Endothelial cell of umbilical vein (primary cell): ENCODE data around the gene CNTN6. TPM values are rescaled to one million over a fixed set of nuclear protein-coding genes. Genes with fewer than 3 reads are reported as not detected.

Experiments used
- BruUV-seq: library from RNA; stranded (reverse); fragments of 400-500 nt; replicated peaks from 2 replicates; lab custom pipeline; 2021; lab: Mats Ljungman, UMichigan
- CTCF ChIA-PET: fragments of 300-600, 350-600 bp; sonication (Branson Sonifier 250); formaldehyde crosslinking; loops from one replicate; lab custom pipeline; 2021; ENCODE audit warnings: antibody characterized with exemption, inconsistent platforms; lab: Charles Lee
- POLR2A ChIA-PET: fragments of 300-600, 350-600 bp; sonication (Branson Sonifier 250); formaldehyde crosslinking; loops from one replicate; lab custom pipeline; 2021; ENCODE audit warnings: antibody characterized with exemption, inconsistent platforms; lab: Charles Lee
- DNase-seq: peaks from one replicate; pipeline ENCODE4 v3.0.0-alpha.2; 2011; ENCODE audit warnings: low read depth, low spot score
- FAIRE-seq: peaks from 2 replicates; lab custom pipeline; 2011; peaks lifted over from hg19 to GRCh38; lab: Jason Lieb, UNC
- H2AFZ ChIP-seq: 2 replicates; pipeline ENCODE4 v1.6.0; 2012; ENCODE audit warnings: low read depth, low read length, control low read depth, inconsistent platforms
- H3K27ac ChIP-seq: 2 replicates; pipeline ENCODE4 v1.5.1; 2011; ENCODE audit warnings: low read depth, mild to moderate bottlenecking, control low read depth, low read length, moderate library complexity; ENCODE audit not compliant: insufficient read depth
- H3K27me3 ChIP-seq, 2 experiments: 2 replicates each; pipeline versions ENCODE4 v1.6.0 to v1.6.1; 2011; ENCODE audit warnings: low read length in 2 of 2, mixed read lengths in 1 of 2; ENCODE audit not compliant: control insufficient read depth in 2 of 2, insufficient read depth in 2 of 2
- H3K36me3 ChIP-seq, 2 experiments: 2 replicates in 1 of 2; 3 replicates in 1 of 2; pipeline ENCODE4 v1.5.1; 2011; ENCODE audit warnings: low read length in 2 of 2, mild to moderate bottlenecking in 1 of 2, moderate library complexity in 1 of 2; ENCODE audit not compliant: control insufficient read depth in 2 of 2, insufficient read depth in 2 of 2; ENCODE audit errors: extremely low read depth in 1 of 2
- H3K4me1 ChIP-seq: 3 replicates; pipeline ENCODE4 v1.5.1; 2011; ENCODE audit warnings: mild to moderate bottlenecking, low read length; ENCODE audit not compliant: control insufficient read depth, insufficient read depth; ENCODE audit errors: extremely low read depth
- H3K4me2 ChIP-seq: 2 replicates; pipeline ENCODE4 v1.6.1; 2011; ENCODE audit warnings: low read length, control low read depth, mixed read lengths; ENCODE audit not compliant: insufficient read depth
- H3K4me3 ChIP-seq, 3 experiments: fragments of 200-600 bp in 1 of 3; sonication (generic), shearing (Covaris generic) in 1 of 3; replicated peaks in 1 of 3; 2 replicates each; pipeline ENCODE4 v1.5.1; 2011 to 2016; ENCODE audit warnings: control low read depth in 3 of 3, low read length in 3 of 3, mild to moderate bottlenecking in 2 of 3, inconsistent platforms in 1 of 3, low read depth in 1 of 3, moderate library complexity in 1 of 3; ENCODE audit not compliant: insufficient read depth in 1 of 3
- H3K79me2 ChIP-seq: 2 replicates; pipeline ENCODE4 v1.6.0; 2012; ENCODE audit warnings: low read length, inconsistent platforms; ENCODE audit not compliant: control insufficient read depth, insufficient read depth
- H3K9ac ChIP-seq: replicated peaks from 2 replicates; pipeline ENCODE3; 2011; ENCODE audit warnings: low read length, control low read depth; ENCODE audit not compliant: insufficient read depth; ENCODE audit errors: extremely low read depth
- H3K9me1 ChIP-seq: replicated peaks from 3 replicates; pipeline ENCODE4 v1.6.0; 2011; ENCODE audit warnings: mild to moderate bottlenecking, low read length; ENCODE audit not compliant: control insufficient read depth, insufficient read depth; ENCODE audit errors: extremely low read depth
- H3K9me3 ChIP-seq: replicated peaks from 2 replicates; pipeline ENCODE4 v1.5.1; 2012; ENCODE audit warnings: low read length, inconsistent platforms; ENCODE audit not compliant: control insufficient read depth, insufficient read depth
- H4K20me1 ChIP-seq: replicated peaks from 2 replicates; pipeline ENCODE3; 2011; ENCODE audit warnings: mild to moderate bottlenecking, low read length; ENCODE audit not compliant: control insufficient read depth, insufficient read depth; ENCODE audit errors: extremely low read depth
- CTCF ChIP-seq, 2 donors: IDR thresholded peaks; 1 replicate in 1 of 2; 2 replicates in 1 of 2; pipeline ENCODE4 v1.5.1; 2011; ENCODE audit warnings: low read length in 2 of 2, mild to moderate bottlenecking in 2 of 2, moderate library complexity in 2 of 2, control low read depth in 1 of 2, inconsistent platforms in 1 of 2, low read depth in 1 of 2; ENCODE audit not compliant: insufficient read depth in 1 of 2; ENCODE audit errors: extremely low read depth in 1 of 2
- EZH2 ChIP-seq: IDR thresholded peaks from 2 replicates; pipeline ENCODE4 v1.6.1; 2012; ENCODE audit warnings: borderline replicate concordance, low read depth, mild to moderate bottlenecking, moderate library complexity, low read length, inconsistent platforms; ENCODE audit not compliant: severe bottlenecking
- FOS ChIP-seq: IDR thresholded peaks from 2 replicates; pipeline ENCODE4 v1.6.1; 2011; ENCODE audit warnings: mild to moderate bottlenecking, low read length, moderate library complexity, borderline replicate concordance; ENCODE audit not compliant: insufficient read depth
- GATA2 ChIP-seq: IDR thresholded peaks from 2 replicates; pipeline ENCODE4 v1.7.0; 2011; ENCODE audit warnings: low read depth, mild to moderate bottlenecking, moderate library complexity, mixed read lengths, low read length; ENCODE audit not compliant: insufficient read length, insufficient read depth
- JUN ChIP-seq: IDR thresholded peaks from 2 replicates; pipeline ENCODE4 v1.6.1; 2011; ENCODE audit warnings: borderline replicate concordance, low read depth; ENCODE audit not compliant: insufficient read length, insufficient read depth
- MAX ChIP-seq: IDR thresholded peaks from 2 replicates; pipeline ENCODE4 v1.6.1; 2011; ENCODE audit not compliant: insufficient read depth, insufficient read length
- MYC ChIP-seq: IDR thresholded peaks from one replicate; pipeline ENCODE4 v1.6.1; 2011; ENCODE audit warnings: mild to moderate bottlenecking, low read depth, low read length
- POLR2A ChIP-seq: IDR thresholded peaks from 2 replicates; pipeline ENCODE4 v1.6.1; 2012; ENCODE audit warnings: low read depth, mild to moderate bottlenecking, control low read depth, low read length
- POLR2AphosphoS5 ChIP-seq: IDR thresholded peaks from 2 replicates; pipeline ENCODE4 v1.6.1; 2012; ENCODE audit warnings: low read depth, mild to moderate bottlenecking, control low read depth, low read length, moderate library complexity; ENCODE audit not compliant: insufficient read depth
- dilution Hi-C: fragments of 300-500 bp; cut with MboI; formaldehyde crosslinking; loops from one replicate; pipeline ENCODE4 v1.15.0; 2019; ENCODE audit warnings: low sequenced_read_pairs; ENCODE audit not compliant: extremely low pct_ligation_motif_present
- intact Hi-C: fragments of 100-400 bp; cut with micrococcal nuclease; formaldehyde crosslinking; loops from one replicate; pipeline ENCODE4 v1.10.0; 2022
- polyA plus RNA-seq, 4 experiments: library from polyadenylated mRNA; depleted of rRNA in 3 of 4; stranded (reverse) in 3 of 4; unstranded in 1 of 4; fragments of >200 nt; gene quantifications; 2 replicates each; pipeline versions ENCODE4 v1.2.1 to v1.2.3, GENCODE V29; 2011 to 2012; ENCODE audit warnings: missing spikeins in 1 of 4
- total RNA-seq: library from RNA; stranded (reverse); gene quantifications from 2 replicates; pipeline ENCODE4 v1.2.3, GENCODE V29; 2021

CNTN6 gene
- total and polyA plus RNA-seq, 2 donors (not counting 3 experiments of a cell fraction or from before 2014, with no cell fraction given) = not detected

- Histone ChIP-seq H3K79me2 (no peaks in the 10 kb centered on the region), H3K4me3 (no peak overlapping the region), H3K27me3 (no peaks in the 10 kb centered on the region), H3K36me3 (no peaks in the 10 kb centered on the region), H2AFZ (no peak overlapping the region), H3K27ac (no peak overlapping the region), H3K9me1 (no peaks in the 10 kb centered on the region), H3K4me2 (no peak overlapping the region), H3K4me1 (no peaks in the 10 kb centered on the region), H4K20me1 (no peaks in the 10 kb centered on the region), H3K9ac (no peak overlapping the region), H3K9me3 (peaks cover 3% of the 10 kb centered on the region)
- FAIRE-seq = no peak
- no peak for TF ChIP-seq MAX
- ChIA-PET POLR2A (no interaction called here), CTCF (interaction anchor here (1.3 kb wide), 1 partner anchor 11 kb away, joined by 3 read pairs; no protein-coding TSS in a partner anchor)
- no peak for DNase-seq
- dilution Hi-C loops = no loop called here
- no TSS peak for BruUV-seq
- intact Hi-C loops = no loop called here
Measured at GRCh38 chr3:1087066-1087560, 5.7 kb upstream of the CNTN6 start.

DNA sequence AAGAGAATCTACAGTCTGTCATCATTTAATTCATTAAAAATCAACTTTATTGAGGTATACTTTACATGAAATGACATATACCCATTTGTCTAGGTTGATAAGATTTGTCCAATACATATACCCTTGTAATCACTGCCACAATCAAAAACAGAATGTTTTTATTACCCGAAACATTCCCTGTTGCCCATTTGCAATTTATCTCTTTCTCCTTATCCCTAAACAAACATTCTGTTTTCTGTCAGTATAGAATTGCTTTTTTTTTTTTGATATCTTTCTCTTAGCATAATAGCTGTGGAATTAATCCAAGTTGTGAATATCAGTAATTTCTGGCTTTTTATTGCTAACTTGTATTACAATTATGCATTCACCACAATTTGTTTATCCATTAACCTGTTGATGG lies 4.3 kb upstream of the CNTN6 start:
- no peak overlapping the region for H3K27ac ChIP-seq
- no peaks in the 10 kb centered on the region for H4K20me1 ChIP-seq
- peaks cover 2% of the 10 kb centered on the region for H3K9me3 ChIP-seq
- POLR2A ChIA-PET = no interaction called here
- no TSS peak for BruUV-seq
- DNase-seq (no peak), FAIRE-seq (no peak)
- no peak overlapping the region for H3K9ac ChIP-seq
- no peak overlapping the region for H2AFZ ChIP-seq
- H3K9me1 ChIP-seq = no peaks in the 10 kb centered on the region
- no peak for TF ChIP-seq POLR2AphosphoS5
- TF ChIP-seq POLR2A = no peak
- no peak for TF ChIP-seq MYC
- no peak for TF ChIP-seq JUN
- no peak for TF ChIP-seq CTCF (IDR thresholded peaks at IDR 0.05; ENCODE audit: extremely low read depth in 1 of 2, insufficient read depth in 1 of 2, low read depth in 1 of 2, low read length in 2 of 2)
- no peak for TF ChIP-seq GATA2
- no peak for TF ChIP-seq EZH2
- TF ChIP-seq FOS = no peak
- no peak for TF ChIP-seq MAX
- CTCF ChIA-PET = no interaction called here
- H3K27me3 ChIP-seq = no peaks in the 10 kb centered on the region
- H3K4me1 ChIP-seq = no peaks in the 10 kb centered on the region
- dilution Hi-C loops (no loop called here), intact Hi-C loops (no loop called here)
- H3K4me2 ChIP-seq = no peak overlapping the region
- no peak overlapping the region for H3K4me3 ChIP-seq
- no peaks in the 10 kb centered on the region for H3K79me2 ChIP-seq
- no peaks in the 10 kb centered on the region for H3K36me3 ChIP-seq
